Sciatic nerve (tissue), 2 donors: ENCODE results near the gene CYSLTR1. TPM values are rescaled to one million over a fixed set of nuclear protein-coding genes. Genes with fewer than 3 reads are reported as not detected.
"Not testable (repeated sequence)": the region's sequence is repeated elsewhere in the genome, so short reads cannot be mapped to it uniquely, and the experiment has no call there.

Experiments
- ATAC-seq: fragments of 200-7000 bp; cut with Tn5 transposase; one replicate; pipeline ENCODE4 v1.9.1; 2020; ENCODE audit warnings: mild to moderate bottlenecking, moderate library complexity
- DNase-seq: peaks from one replicate; pipeline ENCODE4 v3.0.0-alpha.2; 2020; ENCODE audit warnings: low spot score
- intact Hi-C: fragments of 100-400 bp; cut with DNase I; formaldehyde crosslinking; loops from one replicate; pipeline ENCODE4 v1.14.2; 2022
- total RNA-seq: library from RNA; stranded (reverse); fragmentation: NEBNext Ultra II Directional; extraction: Animal tissue kit (Norgen Biotek cat#: 25700); gene quantifications from one replicate; pipeline ENCODE4 v1.2.1, GENCODE V29; 2021
- donor health status: DM: no; HTN: no; CAD: no.
- donor health status: DM: no; HTN: no; CAD: no.

CYSLTR1 gene
- total RNA-seq, result 5.3 TPM

DNA sequence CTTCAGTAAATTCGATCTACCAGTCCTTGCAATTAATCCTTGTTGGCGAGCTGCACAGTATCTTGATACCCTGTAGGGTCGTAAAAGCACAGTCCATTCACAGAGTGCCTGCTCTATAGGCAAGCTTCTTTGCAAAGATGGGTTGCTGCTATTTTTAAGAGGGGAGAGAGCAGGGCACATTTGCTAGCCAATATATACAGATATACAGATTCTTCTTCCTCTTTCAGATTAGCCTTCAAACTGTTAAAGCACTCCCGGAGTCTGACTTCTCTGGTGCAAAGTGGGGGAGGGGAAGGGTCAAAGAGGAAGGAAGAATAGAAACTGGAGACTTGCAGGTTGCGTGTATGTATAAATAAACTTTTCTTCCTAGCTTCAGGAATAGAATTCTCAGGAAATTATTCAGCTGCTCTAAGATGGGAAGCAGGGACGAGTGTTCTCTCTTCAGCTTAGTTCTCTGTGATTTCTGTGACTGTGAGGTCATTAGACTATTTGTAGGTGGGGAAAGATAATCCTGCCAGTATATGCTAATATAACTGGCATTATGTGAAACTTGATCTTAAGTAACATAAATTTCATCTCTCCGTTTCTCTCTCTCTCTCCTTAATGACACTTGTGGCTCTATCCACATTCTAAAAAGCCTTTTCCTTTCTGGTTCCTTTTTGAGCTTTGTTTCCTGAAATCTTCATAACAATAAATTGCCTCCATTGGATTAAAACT lies at the start of gene CYSLTR1:
Gene CYSLTR1, minus strand, starts transcription at position 242 of the 717 bp plus-strand sequence. CDS start 53,865 bp downstream, outside the sequence.
- peak; percentile 44 for ATAC-seq
- DNase-seq, result no peak
- intact Hi-C loops, result no loop called here

- ATAC-seq (no peak), DNase-seq (no peak)
- intact Hi-C loops, result no loop called here
Measured at GRCh38 chrX:78377186-78377585, 49.8 kb upstream of the CYSLTR1 start.

- intact Hi-C loops, result no loop called here
- DNase-seq, result no peak
- ATAC-seq, result no peak
Measured at GRCh38 chrX:78375894-78376293, 48.5 kb upstream of the CYSLTR1 start.

DNA sequence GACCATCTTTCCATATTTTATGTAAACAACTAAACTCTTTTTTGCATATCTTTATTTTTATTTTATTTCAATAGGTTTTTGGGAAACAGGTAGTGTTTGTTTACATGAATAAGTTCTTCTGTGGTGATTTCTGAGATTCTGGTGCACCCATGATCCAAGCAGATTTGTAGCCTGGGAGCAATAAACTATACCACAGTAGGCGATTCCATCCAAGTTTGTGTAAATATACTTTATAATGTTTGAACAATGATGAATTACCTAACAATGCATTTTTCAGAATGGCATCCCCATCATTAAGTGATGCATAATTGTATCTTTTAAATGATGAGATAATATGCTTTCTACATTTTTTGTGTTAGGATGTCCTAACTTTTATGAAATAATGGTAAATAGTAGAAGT lies 39.2 kb upstream of the CYSLTR1 start:
- ATAC-seq, result no peak
- no peak for DNase-seq
- intact Hi-C loops, result no loop called here

DNA sequence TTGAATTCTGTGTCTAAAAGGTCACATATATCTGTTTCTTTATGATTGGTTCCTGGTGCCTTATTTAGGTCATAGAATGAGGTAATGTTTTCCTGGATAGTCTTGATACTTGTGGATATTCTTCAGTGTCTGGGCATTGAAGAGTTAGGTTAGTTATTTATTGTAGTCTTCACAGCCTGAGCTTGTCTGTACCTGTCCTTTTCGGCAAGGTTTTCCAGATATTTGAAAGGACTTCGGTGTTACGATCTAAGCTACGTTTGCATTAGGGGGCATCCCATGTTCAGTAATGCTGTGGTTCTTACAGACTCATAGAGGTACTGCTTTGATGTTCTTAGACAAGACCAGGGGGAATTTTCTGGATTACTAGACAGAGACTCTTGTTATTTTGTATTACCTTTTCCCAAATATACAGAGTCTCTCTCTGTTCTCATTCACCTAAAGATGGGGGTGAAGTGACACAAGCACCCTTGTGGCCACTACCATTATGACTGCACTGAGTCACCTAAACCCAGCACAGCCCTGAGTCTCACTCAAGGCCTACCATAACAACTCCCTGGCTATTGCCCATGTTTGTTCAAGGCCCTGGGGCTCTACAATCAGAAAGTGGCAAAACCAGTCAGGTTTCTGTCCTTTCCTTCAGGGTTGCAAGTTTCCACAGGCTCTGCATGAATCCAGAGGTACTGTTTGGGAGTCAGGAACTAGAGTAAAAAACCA lies 30.1 kb upstream of the CYSLTR1 start:
- intact Hi-C loops, result no loop called here
- no peak for DNase-seq
- ATAC-seq, result no peak

- ATAC-seq (peak; percentile 85), DNase-seq (no peak)
- intact Hi-C loops, result no loop called here
Measured at GRCh38 chrX:78333521-78333920, 6.1 kb upstream of the CYSLTR1 start.

GRCh38 chrX:78331708-78332107 lies 4.3 kb upstream of the CYSLTR1 start:
- intact Hi-C loops, result no loop called here
- DNase-seq (no peak), ATAC-seq (no peak)

GRCh38 chrX:78330540-78330939 lies 3.1 kb upstream of the CYSLTR1 start:
- intact Hi-C loops, result no loop called here
- no peak for DNase-seq
- ATAC-seq, result no peak

- intact Hi-C loops, result no loop called here
- ATAC-seq (no peak), DNase-seq (no peak)
Measured at GRCh38 chrX:78330068-78330467, 2.7 kb upstream of the CYSLTR1 start.

DNA sequence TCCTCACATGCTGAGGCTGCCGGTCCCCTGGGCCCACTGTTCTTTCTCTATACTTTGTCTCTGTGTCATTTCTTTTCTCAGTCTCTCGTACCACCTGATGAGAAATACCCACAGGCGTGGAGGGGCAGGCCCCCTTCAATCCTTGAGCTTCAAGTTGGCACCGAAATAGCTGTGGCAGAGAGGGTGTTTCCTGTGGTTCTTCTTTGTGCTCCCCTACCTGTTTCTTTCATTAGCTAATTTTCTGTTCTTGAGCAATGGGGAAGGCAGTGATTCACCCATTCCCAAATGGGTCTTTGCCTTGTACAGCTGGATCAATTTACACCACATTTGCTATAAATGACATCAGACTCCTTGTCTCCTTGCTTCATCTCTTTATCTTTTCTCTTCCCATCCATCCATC lies 2.1 kb upstream of the CYSLTR1 start:
- no peak for ATAC-seq
- intact Hi-C loops, result no loop called here
- DNase-seq, result no peak

GRCh38 chrX:78326401-78326800 lies 1.0 kb downstream of the CYSLTR1 start:
- DNase-seq, result no peak
- no peak for ATAC-seq
- intact Hi-C loops, result no loop called here

DNA sequence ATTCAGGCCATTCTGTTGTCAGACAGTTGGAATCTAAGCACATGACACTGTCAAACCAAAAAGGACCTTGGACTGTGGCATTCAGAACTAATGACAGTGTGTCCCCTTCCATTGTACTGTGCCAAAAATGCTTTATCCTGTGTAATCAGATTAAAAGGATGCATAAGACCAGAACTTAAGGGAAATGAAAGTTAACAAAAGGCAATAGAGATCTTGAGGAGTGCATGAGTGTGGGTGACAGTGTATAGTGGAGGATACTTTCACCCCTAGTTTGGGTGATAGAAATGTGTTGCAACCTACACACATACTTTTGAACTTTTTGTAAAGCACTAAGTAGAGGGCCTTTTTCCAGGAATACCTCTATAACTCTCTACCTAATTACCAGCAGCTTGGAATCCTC lies 4.5 kb downstream of the CYSLTR1 start:
- intact Hi-C loops, result no loop called here
- DNase-seq (no peak), ATAC-seq (no peak)

GRCh38 chrX:78321809-78322208 lies 5.6 kb downstream of the CYSLTR1 start:
- intact Hi-C loops, result no loop called here
- DNase-seq (no peak), ATAC-seq (peak; percentile 67)

GRCh38 chrX:78316265-78316664 lies 11.1 kb downstream of the CYSLTR1 start:
- DNase-seq, result no peak
- peak; percentile 32 for ATAC-seq
- intact Hi-C loops, result no loop called here

DNA sequence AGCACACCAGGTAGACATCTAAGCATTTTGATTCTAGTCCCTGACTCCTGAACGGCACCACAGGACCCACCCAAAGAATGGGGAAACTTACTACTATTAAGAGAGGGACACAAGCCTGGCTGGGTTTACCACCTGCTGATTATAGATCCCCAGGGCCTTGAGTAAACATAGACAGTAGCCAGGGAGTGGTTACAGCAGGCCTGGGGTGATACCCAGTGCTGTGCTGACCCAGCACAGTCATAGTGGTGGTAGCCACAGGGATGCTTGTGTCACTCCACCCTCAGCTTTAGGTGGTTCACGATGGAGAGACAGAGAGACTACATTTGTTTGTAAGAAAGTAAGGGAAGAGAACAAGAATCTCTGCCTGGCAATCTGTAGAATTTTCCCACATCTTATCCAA lies 11.7 kb downstream of the CYSLTR1 start:
- DNase-seq (no peak), ATAC-seq (no peak)
- intact Hi-C loops, result no loop called here

- DNase-seq (no peak), ATAC-seq (no peak)
Measured at GRCh38 chrX:78314561-78314960, 12.8 kb downstream of the CYSLTR1 start.

GRCh38 chrX:78313526-78313925 lies 13.9 kb downstream of the CYSLTR1 start:
- ATAC-seq (no peak), DNase-seq (no peak)
- intact Hi-C loops, result no loop called here

More at GRCh38 chrX:78314561-78314960, 12.8 kb downstream of the CYSLTR1 start:
- intact Hi-C loops, result no loop called here

GRCh38 chrX:78307665-78308064 lies 19.7 kb downstream of the CYSLTR1 start:
- DNase-seq (no peak), ATAC-seq (no peak)
- intact Hi-C loops, result no loop called here

DNA sequence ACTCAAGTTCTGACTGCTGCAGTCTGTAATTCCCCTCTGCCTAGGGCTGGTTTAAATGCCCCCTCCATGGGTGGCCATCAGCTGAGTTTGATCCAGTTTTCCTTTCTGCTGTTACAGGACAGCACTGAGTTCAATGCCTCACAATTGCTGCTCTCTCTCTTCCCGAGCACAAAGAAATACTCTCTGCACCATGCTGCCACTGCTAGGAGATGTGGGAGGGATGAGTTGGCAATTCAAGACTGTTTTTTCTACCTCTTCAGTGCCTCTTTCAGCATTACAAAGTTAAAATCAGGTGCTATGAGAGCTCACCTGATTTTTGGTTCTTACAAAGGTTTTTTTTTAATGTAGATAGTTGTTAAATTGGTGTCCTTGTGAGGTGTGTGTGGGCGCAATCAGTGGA lies 24.3 kb downstream of the CYSLTR1 start:
- intact Hi-C loops, result no loop called here
- DNase-seq (no peak), ATAC-seq (no peak)

- ATAC-seq, intact Hi-C loops, DNase-seq: not testable (repeated sequence)
Measured at GRCh38 chrX:78300933-78301332, 26.5 kb downstream of the CYSLTR1 start.

GRCh38 chrX:78283511-78283910 lies 43.9 kb downstream of the CYSLTR1 start:
- ATAC-seq (no peak), DNase-seq (no peak)
- intact Hi-C loops, result no loop called here
